Neuronal stem cell (in vitro differentiated cells): ENCODE data around the gene TBX6.
A peak's percentile ranks its signal among the peaks of the same experiment; 100 is the strongest.

Source experiments
- DNase-seq: peaks from one replicate; pipeline ENCODE4 v3.0.0-alpha.2; 2013; ENCODE audit warnings: low spot score
- H2AFZ ChIP-seq: one replicate; pipeline ENCODE4 v1.6.1; 2013; ENCODE audit warnings: mild to moderate bottlenecking, low read length, inconsistent platforms
- H2AK5ac ChIP-seq: 2 replicates; pipeline ENCODE4 v1.6.1; 2013; ENCODE audit warnings: low read depth, mild to moderate bottlenecking, inconsistent platforms, low read length, moderate library complexity, mixed read lengths
- H2BK120ac ChIP-seq: 2 replicates; pipeline ENCODE4 v1.6.1; 2013; ENCODE audit warnings: low read depth, mild to moderate bottlenecking, inconsistent platforms, low read length, moderate library complexity, mixed read lengths
- H2BK12ac ChIP-seq: one replicate; pipeline ENCODE4 v1.6.1; 2013; ENCODE audit warnings: low read length, inconsistent platforms
- H2BK15ac ChIP-seq: 2 replicates; pipeline ENCODE4 v1.6.1; 2013; ENCODE audit warnings: mild to moderate bottlenecking, low read length, inconsistent platforms, mixed read lengths
- H2BK5ac ChIP-seq: one replicate; pipeline ENCODE4 v1.6.1; 2013; ENCODE audit warnings: inconsistent platforms, mild to moderate bottlenecking, low read length, moderate library complexity
- H3K14ac ChIP-seq: one replicate; pipeline ENCODE4 v1.6.1; 2013; ENCODE audit warnings: low read length, inconsistent platforms
- H3K18ac ChIP-seq: 2 replicates; pipeline ENCODE4 v1.6.1; 2013; ENCODE audit warnings: low read length, inconsistent platforms
- H3K23ac ChIP-seq: 2 replicates; pipeline ENCODE4 v1.6.1; 2013; ENCODE audit warnings: low read depth, mild to moderate bottlenecking, mixed read lengths, low read length, inconsistent platforms; ENCODE audit not compliant: poor library complexity
- H3K27ac ChIP-seq: replicated peaks from 3 replicates; pipeline ENCODE4 v1.5.1; 2013; ENCODE audit warnings: low read length, inconsistent platforms
- H3K27me3 ChIP-seq, 3 experiments: 2 replicates each; pipeline ENCODE4 v1.6.1; 2013; ENCODE audit warnings: low read length in 3 of 3, mild to moderate bottlenecking in 2 of 3, inconsistent platforms in 1 of 3, low read depth in 1 of 3, mixed read lengths in 1 of 3, moderate library complexity in 1 of 3; ENCODE audit not compliant: control insufficient read depth in 3 of 3, insufficient read depth in 3 of 3
- H3K36me3 ChIP-seq, 2 donors: replicated peaks in 1 of 2; 2 replicates each; pipeline ENCODE4 v1.6.1; 2013; ENCODE audit warnings: low read length in 2 of 2; ENCODE audit not compliant: control insufficient read depth in 2 of 2, insufficient read depth in 2 of 2
- H3K4ac ChIP-seq: 2 replicates; pipeline ENCODE4 v1.6.1; 2013; ENCODE audit warnings: inconsistent platforms, mild to moderate bottlenecking, low read length, moderate library complexity
- H3K4me1 ChIP-seq, 2 donors: 1 replicate in 1 of 2; 2 replicates in 1 of 2; pipeline ENCODE4 v1.6.1; 2013; ENCODE audit warnings: low read length in 2 of 2, low read depth in 1 of 2; ENCODE audit not compliant: control insufficient read depth in 2 of 2, insufficient read depth in 1 of 2
- H3K4me2 ChIP-seq: one replicate; pipeline ENCODE4 v1.6.1; 2013; ENCODE audit warnings: mild to moderate bottlenecking, low read length, inconsistent platforms; ENCODE audit not compliant: insufficient read depth, poor library complexity, severe bottlenecking
- H3K4me3 ChIP-seq, 2 donors: 2 replicates each; pipeline ENCODE4 v1.5.1; 2013; ENCODE audit warnings: low read length in 2 of 2, mild to moderate bottlenecking in 2 of 2, inconsistent platforms in 1 of 2, moderate library complexity in 1 of 2
- H3K79me1 ChIP-seq: one replicate; pipeline ENCODE4 v1.6.1; 2013; ENCODE audit warnings: low read depth, mild to moderate bottlenecking, inconsistent platforms, low read length, moderate library complexity
- H3K9ac ChIP-seq: one replicate; pipeline ENCODE4 v1.6.1; 2013; ENCODE audit warnings: mild to moderate bottlenecking, low read depth, low read length, inconsistent platforms; ENCODE audit not compliant: poor library complexity
- H3K9me3 ChIP-seq, 2 donors: replicated peaks in 1 of 2; 2 replicates each; pipeline versions ENCODE3 to v1.6.1; 2013; ENCODE audit warnings: low read length in 2 of 2, mild to moderate bottlenecking in 2 of 2, inconsistent platforms in 1 of 2, low read depth in 1 of 2, mixed read lengths in 1 of 2, moderate library complexity in 1 of 2; ENCODE audit not compliant: control insufficient read depth in 2 of 2, insufficient read depth in 1 of 2
- H4K8ac ChIP-seq: one replicate; pipeline ENCODE4 v1.6.1; 2013; ENCODE audit warnings: low read depth, mild to moderate bottlenecking, inconsistent platforms, low read length, moderate library complexity
- H4K91ac ChIP-seq: one replicate; pipeline ENCODE4 v1.6.1; 2013; ENCODE audit warnings: low read length, low read depth, mild to moderate bottlenecking, inconsistent platforms; ENCODE audit not compliant: poor library complexity
- WGBS, 2 donors: extraction: QIAGEN DNeasy Blood & Tissue Kit; methylation state at CpG; one replicate each; pipeline ENCODE4 v1.1.7; 2013; ENCODE audit warnings: missing lambda C conversion rate in 2 of 2, mixed read lengths in 1 of 2; ENCODE audit not compliant: insufficient read length in 2 of 2, insufficient replicate concordance in 1 of 2; ENCODE audit errors: extremely low coverage in 2 of 2; 5-methylcytosine and 5-hydroxymethylcytosine counted together

TBX6 gene

DNA sequence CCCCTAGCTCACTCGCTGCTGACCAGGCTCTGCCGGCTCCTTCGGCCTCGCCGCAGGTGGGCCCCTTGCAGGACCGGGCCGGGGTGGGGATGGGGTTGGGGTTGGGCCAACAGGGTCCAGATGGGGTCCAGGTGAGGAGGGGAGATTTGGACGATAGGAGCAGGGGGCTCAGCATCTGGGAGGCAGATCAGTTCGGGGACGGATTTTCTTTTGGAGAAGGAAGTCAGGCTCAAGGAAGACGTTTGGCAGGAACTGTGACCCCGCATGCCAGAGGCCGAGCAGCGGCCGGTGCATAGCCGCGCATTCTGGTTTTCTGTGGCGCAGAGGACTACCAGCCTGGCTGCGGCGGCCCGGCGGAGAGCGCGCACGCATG is 27.0 kb downstream of the TBX6 start:
- H3K36me3 ChIP-seq, result peaks cover 24 to 51% of the 10 kb centered on the region in 2 donors
- peak overlapping the region; percentile 53 for H4K8ac ChIP-seq
- peak overlapping the region; percentile 84 for H3K4me2 ChIP-seq
- no CpG with 5 or more reads among the region's 25 CpGs for WGBS, 2 donors
- H3K4ac ChIP-seq, result no peak overlapping the region
- peak overlapping the region; percentile 95 to 99 for H3K4me3 ChIP-seq
- H3K23ac ChIP-seq, result peak overlapping the region; percentile 100
- H3K79me1 ChIP-seq, result peaks cover 16% of the 10 kb centered on the region
- no peaks in the 10 kb centered on the region for H3K27me3 ChIP-seq
- H2BK5ac ChIP-seq, result peak overlapping the region; percentile 88
- peak overlapping the region; percentile 97 for H3K9ac ChIP-seq
- H3K9me3 ChIP-seq, result no peaks in the 10 kb centered on the region
- peak overlapping the region; percentile 77 for H2BK120ac ChIP-seq
- H3K14ac ChIP-seq, result no peak overlapping the region
- H3K18ac ChIP-seq, result peak overlapping the region; percentile 100
- H2BK15ac ChIP-seq, result peak overlapping the region; percentile 13
- peak overlapping the region; percentile 99 for H3K27ac ChIP-seq
- H3K4me1 ChIP-seq, result peaks cover 17 to 26% of the 10 kb centered on the region in 2 donors
- peak overlapping the region; percentile 93 for H2AFZ ChIP-seq
- H2AK5ac ChIP-seq, result peak overlapping the region; percentile 98
- peak overlapping the region; percentile 12 for H2BK12ac ChIP-seq
- DNase-seq, result peak; percentile 38
- no peak overlapping the region for H4K91ac ChIP-seq

DNA sequence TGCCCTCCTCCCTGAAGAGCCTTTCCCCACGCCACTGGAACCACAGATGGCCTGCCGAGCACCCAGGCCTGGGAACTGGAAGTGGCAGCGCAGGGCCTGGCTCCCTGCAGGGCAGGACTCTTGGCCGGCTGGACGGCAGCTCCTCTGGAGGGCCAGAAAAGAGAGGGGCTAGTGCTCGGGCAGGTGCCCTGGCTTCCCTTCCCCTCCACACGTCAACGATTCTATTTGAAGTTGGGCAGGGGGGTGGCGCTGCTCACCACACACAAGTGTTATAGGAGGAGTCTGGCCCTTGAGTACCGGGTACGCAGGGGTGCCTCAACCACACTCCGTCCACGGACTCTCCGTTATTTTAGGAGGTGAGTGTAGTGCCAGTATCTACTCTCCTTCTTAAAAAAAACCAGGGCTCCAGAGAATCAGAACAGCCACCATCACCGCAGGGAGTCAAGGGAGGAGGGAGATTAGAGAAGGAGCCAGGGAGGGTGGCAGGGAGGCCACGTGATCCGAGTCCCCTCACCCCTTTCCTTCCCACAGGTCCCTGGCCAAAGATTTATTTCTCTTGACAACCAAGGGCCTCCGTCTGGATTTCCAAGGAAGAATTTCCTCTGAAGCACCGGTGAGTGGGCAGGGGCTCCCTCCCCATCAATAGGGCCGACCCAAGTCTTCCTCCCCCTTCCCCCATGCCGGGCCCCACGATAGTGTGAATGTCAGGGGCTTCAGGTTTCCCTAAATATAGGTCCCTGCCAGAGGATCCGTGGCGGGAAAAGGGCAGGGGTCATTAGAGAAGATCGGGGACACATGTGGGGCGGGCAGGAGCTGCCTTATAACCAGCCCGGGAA is 27.6 kb downstream of the TBX6 start:
- Histone ChIP-seq H3K23ac (peak overlapping the region; percentile 100), H2BK120ac (peak overlapping the region; percentile 77), H3K4me3 (peak overlapping the region; percentile 95 to 99), H3K9ac (peak overlapping the region; percentile 97), H2BK15ac (peak overlapping the region; percentile 13), H3K9me3 (no peaks in the 10 kb centered on the region), H3K14ac (no peak overlapping the region), H2AFZ (peak overlapping the region; percentile 93), H3K27ac (peak overlapping the region; percentile 99), H2AK5ac (peak overlapping the region; percentile 98), H2BK5ac (peak overlapping the region; percentile 88), H2BK12ac (no peak overlapping the region), H4K91ac (peak overlapping the region; percentile 86), H3K27me3 (no peaks in the 10 kb centered on the region), H3K18ac (peak overlapping the region; percentile 100), H4K8ac (no peak overlapping the region), H3K79me1 (peaks cover 16% of the 10 kb centered on the region), H3K36me3 (peaks cover 18 to 50% of the 10 kb centered on the region in 2 donors), H3K4me2 (peak overlapping the region; percentile 84), H3K4me1 (peaks cover 17 to 24% of the 10 kb centered on the region in 2 donors), H3K4ac (no peak overlapping the region)
- no peak for DNase-seq
- no CpG with 5 or more reads among the region's 27 CpGs for WGBS, 2 donors

DNA sequence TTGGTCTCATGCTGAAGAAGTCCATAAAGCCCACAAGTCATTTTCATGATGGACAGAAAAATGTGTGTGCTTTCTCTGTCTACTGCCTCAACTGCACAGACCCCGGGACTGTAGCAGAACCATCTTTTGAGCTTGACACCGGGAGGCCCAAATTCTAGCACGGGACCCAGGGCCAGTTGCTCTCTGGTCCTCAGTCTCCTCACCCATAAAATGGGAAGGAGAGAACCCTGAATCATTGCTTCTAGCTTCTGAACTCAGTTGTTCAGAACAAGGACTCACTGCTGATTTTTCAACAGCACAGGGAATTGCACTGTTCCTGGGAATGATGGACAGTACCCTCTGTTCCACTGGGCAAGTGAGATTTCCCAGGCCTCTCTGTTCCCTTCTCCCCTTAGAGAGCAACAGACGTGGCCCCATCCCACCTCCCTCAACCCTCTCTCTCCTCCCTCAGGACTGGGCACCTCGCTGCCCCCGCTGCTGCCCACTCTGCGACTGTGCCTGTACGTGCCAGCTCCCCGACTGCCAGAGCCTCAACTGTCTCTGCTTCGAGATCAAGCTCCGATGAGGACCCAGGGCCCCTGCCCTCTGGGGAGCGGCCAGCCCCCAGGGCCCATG is 28.3 kb downstream of the TBX6 start:
- DNase-seq, result no peak
- no peak overlapping the region for H4K8ac ChIP-seq
- no peak overlapping the region for H3K4ac ChIP-seq
- H3K4me1 ChIP-seq, result peaks cover 17 to 22% of the 10 kb centered on the region in 2 donors
- peak overlapping the region; percentile 6 for H2BK15ac ChIP-seq
- H2AFZ ChIP-seq, result peak overlapping the region; percentile 93
- H4K91ac ChIP-seq, result peak overlapping the region; percentile 86
- peak overlapping the region; percentile 88 for H2BK5ac ChIP-seq
- peaks cover 10 to 49% of the 10 kb centered on the region in 2 donors for H3K36me3 ChIP-seq
- H3K4me2 ChIP-seq, result peak overlapping the region; percentile 47
- no peak overlapping the region for H2BK12ac ChIP-seq
- H3K23ac ChIP-seq, result peak overlapping the region; percentile 15
- H3K27ac ChIP-seq, result peak overlapping the region; percentile 99
- peak overlapping the region; percentile 31 for H3K18ac ChIP-seq
- peak overlapping the region; percentile 90 for H3K9ac ChIP-seq
- H2BK120ac ChIP-seq, result no peak overlapping the region
- peaks cover 16% of the 10 kb centered on the region for H3K79me1 ChIP-seq
- no CpG with 5 or more reads among the region's 12 CpGs for WGBS, 2 donors
- no peaks in the 10 kb centered on the region for H3K9me3 ChIP-seq
- no peaks in the 10 kb centered on the region for H3K27me3 ChIP-seq
- no peak overlapping the region for H3K14ac ChIP-seq
- H3K4me3 ChIP-seq, result peak overlapping the region; percentile 95 to 99
- peak overlapping the region; percentile 85 for H2AK5ac ChIP-seq
